Left ventricle myocardium inferior (tissue), 1 donor: Measurements from ENCODE around the gene PPP1R3G. TPM values are rescaled to one million over a fixed set of nuclear protein-coding genes. Genes with fewer than 3 reads are reported as not detected.
A peak's percentile ranks its signal among the peaks of the same experiment; 100 is the strongest.

ENCODE experiments used
- DNase-seq: peaks from one replicate; pipeline ENCODE4 v3.0.0-alpha.2; 2020
- H3K27ac ChIP-seq: fragments of 200-600 bp; replicated peaks from 2 replicates; pipeline ENCODE4 v1.8.0; 2021
- H3K27me3 ChIP-seq: fragments of 200-600 bp; 2 replicates; pipeline ENCODE4 v1.8.0; 2021; ENCODE audit warnings: low read depth
- H3K36me3 ChIP-seq: fragments of 200-600 bp; 2 replicates; pipeline ENCODE4 v1.8.0; 2021
- H3K4me1 ChIP-seq: fragments of 200-600 bp; 2 replicates; pipeline ENCODE4 v1.8.0; 2021
- H3K4me3 ChIP-seq: fragments of 200-600 bp; 2 replicates; pipeline ENCODE4 v1.8.0; 2021; ENCODE audit warnings: mild to moderate bottlenecking, moderate library complexity
- H3K9me3 ChIP-seq: fragments of 200-600 bp; replicated peaks from 2 replicates; pipeline ENCODE4 v1.8.0; 2021
- CTCF ChIP-seq: fragments of 200-600 bp; IDR thresholded peaks from 2 replicates; pipeline ENCODE4 v1.8.0; 2021; ENCODE audit warnings: antibody characterized with exemption, mild to moderate bottlenecking, borderline replicate concordance
- intact Hi-C: fragments of 100-400 bp; cut with micrococcal nuclease; formaldehyde crosslinking; loops from one replicate; pipeline ENCODE4 v1.11.0; 2022
- total RNA-seq: library from RNA; stranded (reverse); fragmentation: NEBNext Ultra II Directional; extraction: Animal tissue kit (Norgen Biotek cat#: 25700); gene quantifications from one replicate; pipeline ENCODE4 v1.2.1, GENCODE V29; 2021
- donor health status: DM: no; HTN: yes; CAD: no; lungs with severe emphysema.

PPP1R3G gene
- total RNA-seq, 1 donor from 2014 or later = 11.1 TPM

- TF ChIP-seq CTCF = no peak
- H3K9me3 ChIP-seq = no peaks in the 10 kb centered on the region
- H3K4me1 ChIP-seq = peaks cover 41% of the 10 kb centered on the region
- no peaks in the 10 kb centered on the region for H3K36me3 ChIP-seq
- peak overlapping the region; percentile 75 for H3K4me3 ChIP-seq
- intact Hi-C loops = no loop called here
- H3K27me3 ChIP-seq = no peaks in the 10 kb centered on the region
- DNase-seq = no peak
- peak overlapping the region; percentile 96 for H3K27ac ChIP-seq
Observed at GRCh38 chr6:5083813-5084359, 1.3 kb upstream of the PPP1R3G start.

- intact Hi-C loops = no loop called here
- peak; percentile 75 for DNase-seq
Observed at GRCh38 chr6:5084360-5084780, 771 bp upstream of the PPP1R3G start.

GRCh38 chr6:5085648-5086293 lies 630 bp downstream of the PPP1R3G start:
- H3K9me3 ChIP-seq = no peaks in the 10 kb centered on the region

More at GRCh38 chr6:5084360-5084780, 771 bp upstream of the PPP1R3G start:
- no peaks in the 10 kb centered on the region for H3K27me3 ChIP-seq
- H3K27ac ChIP-seq = peak overlapping the region; percentile 96
- H3K4me3 ChIP-seq = peak overlapping the region; percentile 75
- H3K36me3 ChIP-seq = no peaks in the 10 kb centered on the region
- TF ChIP-seq CTCF = no peak
- peaks cover 41% of the 10 kb centered on the region for H3K4me1 ChIP-seq
- H3K9me3 ChIP-seq = no peaks in the 10 kb centered on the region

GRCh38 chr6:5086294-5086890 lies 1.3 kb downstream of the PPP1R3G start:
- no peak for DNase-seq
- Histone ChIP-seq H3K27me3 (no peaks in the 10 kb centered on the region), H3K9me3 (no peaks in the 10 kb centered on the region), H3K4me1 (peaks cover 56% of the 10 kb centered on the region), H3K27ac (peak overlapping the region; percentile 96), H3K4me3 (peak overlapping the region; percentile 75), H3K36me3 (no peaks in the 10 kb centered on the region)
- intact Hi-C loops = no loop called here
- no peak for TF ChIP-seq CTCF

More at GRCh38 chr6:5085648-5086293, 630 bp downstream of the PPP1R3G start:
- Histone ChIP-seq H3K27me3 (no peaks in the 10 kb centered on the region), H3K4me1 (peaks cover 54% of the 10 kb centered on the region), H3K36me3 (no peaks in the 10 kb centered on the region), H3K27ac (peak overlapping the region; percentile 96), H3K4me3 (peak overlapping the region; percentile 75)
- DNase-seq = peak; percentile 39
- no peak for TF ChIP-seq CTCF
- intact Hi-C loops = no loop called here

- TF ChIP-seq CTCF = no peak
- Histone ChIP-seq H3K36me3 (no peaks in the 10 kb centered on the region), H3K9me3 (no peaks in the 10 kb centered on the region), H3K4me3 (peak overlapping the region; percentile 75), H3K27me3 (no peaks in the 10 kb centered on the region), H3K4me1 (peaks cover 56% of the 10 kb centered on the region), H3K27ac (no peak overlapping the region)
- intact Hi-C loops = no loop called here
- DNase-seq = peak; percentile 46
Observed at GRCh38 chr6:5087389-5087788, 2.2 kb downstream of the PPP1R3G start.
